HG03139 (cell line): Measurements from ENCODE around the gene HLA-DMB.
A peak's percentile ranks its signal among the peaks of the same experiment; 100 is the strongest.

Experiments used
- ATAC-seq: cut with Tn5 transposase; IDR thresholded peaks from one replicate; pipeline ENCODE4 v1.9.1; 2021; ENCODE audit not compliant: unreplicated experiment

Gene HLA-DMB

DNA sequence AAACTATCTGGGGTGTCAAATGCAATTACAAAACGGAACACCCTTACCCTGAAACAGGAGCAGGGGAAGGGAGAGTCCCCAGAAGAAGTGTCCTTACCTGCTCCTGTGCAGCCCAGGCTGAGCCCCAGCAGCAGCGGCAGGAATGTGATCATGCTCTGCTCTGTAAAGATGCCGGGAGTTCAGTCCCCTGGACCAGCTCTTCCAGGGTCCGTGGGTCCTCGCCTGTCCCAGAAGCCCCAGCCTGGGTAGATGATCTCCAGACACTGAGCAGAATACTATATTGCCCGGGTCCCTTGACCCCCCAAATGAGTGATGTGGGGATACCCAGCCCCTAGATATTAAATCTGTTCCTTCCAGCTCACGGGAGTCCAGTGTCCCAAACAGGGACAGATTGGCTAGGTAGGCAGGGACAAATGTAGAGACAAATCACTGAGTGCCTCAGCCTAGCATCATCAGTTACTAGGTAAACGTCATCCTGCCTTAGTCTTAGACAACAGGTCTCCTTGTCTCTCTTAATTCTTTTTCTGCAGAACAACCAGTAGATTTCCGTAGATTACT is at the start of gene HLA-DMB:
HLA-DMB (minus strand) TSS at position 373 of the 558 bp plus-strand sequence; CDS start at position 152, 221 bp downstream.
- ATAC-seq = peak; percentile 44

DNA sequence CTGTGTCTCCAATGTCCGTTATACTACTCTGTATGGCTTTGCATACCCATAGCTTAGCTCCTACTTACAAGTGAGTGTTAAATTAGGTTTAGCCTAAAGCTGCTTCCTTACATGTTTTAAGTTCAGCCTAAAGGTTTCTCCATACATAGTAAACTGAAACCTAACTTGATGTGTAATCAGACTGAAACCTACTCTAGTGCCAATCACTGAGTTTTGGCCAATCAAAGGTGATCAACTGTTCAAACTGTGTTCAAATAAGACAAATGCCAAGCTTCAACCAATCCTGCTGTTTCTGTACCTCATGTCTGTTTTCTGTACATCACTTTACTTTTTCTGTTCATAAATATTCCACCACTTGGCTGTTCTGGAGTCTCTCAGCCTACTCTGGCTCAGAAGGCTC is 48.5 kb upstream of the HLA-DMB start:
- no peak for ATAC-seq

GRCh38 chr6:32984622-32985389 is 44.0 kb upstream of the HLA-DMB start:
- no peak for ATAC-seq

GRCh38 chr6:32983964-32984621 is 43.3 kb upstream of the HLA-DMB start:
- ATAC-seq = no peak

- ATAC-seq = no peak
Observed at GRCh38 chr6:32983493-32983848, 42.6 kb upstream of the HLA-DMB start.

GRCh38 chr6:32982702-32983492 is 42.1 kb upstream of the HLA-DMB start:
- ATAC-seq = no peak

- no peak for ATAC-seq
Observed at GRCh38 chr6:32982084-32982701, 41.4 kb upstream of the HLA-DMB start.

- no peak for ATAC-seq
Observed at GRCh38 chr6:32980488-32981038, 39.7 kb upstream of the HLA-DMB start.

DNA sequence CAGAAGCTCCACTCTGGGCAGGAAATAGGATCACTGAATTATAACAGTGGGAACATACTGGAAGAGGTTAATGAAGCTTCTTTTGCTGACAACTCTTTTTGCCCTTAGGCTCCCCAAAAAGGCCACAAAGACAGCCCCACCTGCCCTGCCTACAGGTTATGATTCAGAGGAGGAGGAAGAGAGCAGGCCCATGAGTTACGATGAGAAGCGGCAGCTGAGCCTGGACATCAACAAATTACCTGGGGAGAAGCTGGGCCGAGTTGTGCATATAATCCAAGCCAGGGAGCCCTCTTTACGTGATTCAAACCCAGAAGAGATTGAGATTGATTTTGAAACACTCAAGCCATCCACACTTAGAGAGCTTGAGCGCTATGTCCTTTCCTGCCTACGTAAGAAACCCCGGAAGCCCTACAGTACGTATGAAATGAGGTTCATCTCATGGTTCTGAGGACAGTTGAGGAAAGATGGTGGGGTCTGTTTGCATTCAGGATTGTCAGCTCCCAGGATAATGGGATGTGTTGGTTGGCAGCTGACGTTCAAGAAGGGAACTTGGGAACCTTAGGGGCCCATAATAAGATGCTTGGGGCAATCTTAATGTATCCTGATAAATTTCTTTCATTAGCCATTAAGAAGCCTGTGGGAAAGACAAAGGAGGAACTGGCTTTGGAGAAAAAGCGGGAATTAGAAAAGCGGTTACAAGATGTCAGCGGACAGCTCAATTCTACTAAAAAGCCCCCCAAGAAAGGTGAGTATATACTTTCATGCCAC is 39.1 kb upstream of the HLA-DMB start:
- no peak for ATAC-seq

GRCh38 chr6:32977953-32978324 is 37.1 kb upstream of the HLA-DMB start:
- no peak for ATAC-seq

- no peak for ATAC-seq
Observed at GRCh38 chr6:32977272-32977952, 36.6 kb upstream of the HLA-DMB start.

- ATAC-seq = no peak
Observed at GRCh38 chr6:32976334-32977069, 35.7 kb upstream of the HLA-DMB start.

DNA sequence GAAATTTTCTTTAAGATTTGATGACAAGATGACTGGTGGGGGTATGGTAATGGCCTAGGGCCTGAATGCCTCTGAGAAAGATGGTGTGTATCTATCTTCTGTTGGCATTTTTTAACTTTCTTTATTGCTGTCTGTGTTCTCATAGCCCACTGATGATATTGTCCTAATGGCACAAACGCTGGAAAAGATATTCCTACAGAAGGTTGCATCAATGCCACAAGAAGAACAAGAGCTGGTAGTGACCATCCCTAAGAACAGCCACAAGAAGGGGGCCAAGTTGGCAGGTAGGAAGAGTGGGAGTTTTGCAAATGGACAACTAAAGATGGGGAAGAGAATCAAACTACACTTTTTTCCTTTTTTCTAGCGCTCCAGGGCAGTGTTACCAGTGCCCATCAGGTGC is 35.1 kb upstream of the HLA-DMB start:
- no peak for ATAC-seq

- ATAC-seq = no peak
Observed at GRCh38 chr6:32974541-32975308, 33.9 kb upstream of the HLA-DMB start.

DNA sequence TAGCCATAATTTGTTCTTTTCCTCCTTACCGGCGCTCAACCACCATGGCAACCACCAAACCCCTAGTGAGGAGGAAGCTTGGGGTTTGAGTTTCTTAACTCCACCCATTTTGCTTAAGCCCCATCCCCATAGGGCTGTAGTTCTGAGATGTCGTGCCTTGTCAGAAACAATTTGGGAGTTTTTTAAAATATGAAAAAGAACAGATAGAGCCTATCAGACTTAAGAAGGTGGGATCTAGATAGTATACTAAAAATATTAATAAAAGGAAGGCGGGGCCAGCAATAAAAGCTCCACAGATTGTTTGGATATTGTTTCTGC is 33.1 kb upstream of the HLA-DMB start:
- no peak for ATAC-seq

DNA sequence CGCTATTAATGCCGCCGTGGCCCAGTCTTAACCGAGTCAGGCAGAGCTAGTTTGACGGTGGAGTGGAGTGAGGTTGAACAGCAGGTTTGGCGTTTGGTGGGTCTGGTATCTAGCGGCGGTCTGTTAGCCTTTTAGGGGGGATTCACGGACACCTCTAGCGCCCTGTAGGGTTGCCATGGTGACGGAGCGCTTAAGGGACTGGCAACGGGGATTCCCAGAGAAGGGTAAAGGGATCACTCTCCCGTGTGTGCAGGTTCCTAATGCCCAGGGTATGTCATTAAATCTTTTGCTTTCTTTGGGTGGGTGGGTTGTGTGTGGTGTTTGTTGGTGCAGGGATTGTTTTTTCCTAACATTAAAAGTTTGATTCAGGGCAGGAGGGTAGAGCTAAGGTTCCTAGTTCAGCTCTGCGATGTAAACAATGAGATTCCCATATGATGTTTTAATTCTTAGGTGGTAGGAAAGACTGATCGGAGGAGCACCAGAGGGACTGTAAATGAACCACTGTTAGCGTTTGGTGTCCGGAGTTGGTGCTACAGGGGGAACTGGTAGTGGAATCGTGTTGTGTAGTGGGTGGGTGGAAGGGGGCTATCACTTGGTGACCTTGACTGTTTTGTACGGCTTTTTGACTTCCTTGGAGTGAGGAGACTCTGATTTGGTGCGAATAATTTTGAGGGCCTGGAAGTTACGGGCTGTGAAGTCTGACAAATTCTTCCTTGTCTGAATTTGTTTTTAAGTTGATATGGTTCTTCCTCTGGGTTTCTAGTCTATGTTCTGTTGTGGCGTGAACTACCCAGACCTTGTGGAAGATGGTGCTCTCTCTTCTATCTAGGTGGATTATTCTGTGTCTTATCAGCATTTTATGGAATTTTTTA is 32.6 kb upstream of the HLA-DMB start:
- no peak for ATAC-seq
